OCI-LY3 (cell line): Measurements from ENCODE around the gene HOXA3.

Experiments
- H2AFZ ChIP-seq: fragments of 200-600, 300-600 bp; shearing (Covaris generic); 2 replicates; pipeline ENCODE4 v1.6.0; 2014; ENCODE audit warnings: antibody characterized with exemption, low read depth, low read length
- H3K27ac ChIP-seq: fragments of 200-600, 300-600 bp; sonication (generic); 2 replicates; pipeline ENCODE4 v1.5.1; 2014; ENCODE audit warnings: mild to moderate bottlenecking, low read length, moderate library complexity, mixed read lengths
- H3K27me3 ChIP-seq: fragments of 200-600, 300-600 bp; sonication (generic); 2 replicates; pipeline ENCODE4 v1.6.1; 2014; ENCODE audit warnings: low read depth, low read length, mixed read lengths
- H3K36me3 ChIP-seq: fragments of 200-600, 300-600 bp; sonication (generic); replicated peaks from 2 replicates; pipeline ENCODE3; 2014; ENCODE audit warnings: low read depth, low read length, mixed read lengths
- H3K4me1 ChIP-seq: fragments of 300-600, 200-600 bp; sonication (generic); 2 replicates; pipeline ENCODE4 v1.6.1; 2014; ENCODE audit warnings: low read length, mixed read lengths
- H3K4me2 ChIP-seq: fragments of 200-600, 300-600 bp; sonication (generic); 2 replicates; pipeline ENCODE4 v1.6.1; 2014; ENCODE audit warnings: low read length, mixed read lengths
- H3K4me3 ChIP-seq: fragments of 300-600, 200-600 bp; sonication (generic); 2 replicates; pipeline ENCODE4 v1.5.1; 2014; ENCODE audit warnings: antibody characterized with exemption, mild to moderate bottlenecking, low read length, moderate library complexity
- H3K79me2 ChIP-seq: fragments of 300-600, 200-600 bp; shearing (Covaris generic); 2 replicates; pipeline ENCODE4 v1.6.1; 2014; ENCODE audit warnings: mild to moderate bottlenecking, low read length, mixed read lengths
- H3K9ac ChIP-seq: fragments of 300-600, 200-600 bp; shearing (Covaris generic); 2 replicates; pipeline ENCODE4 v1.6.0; 2014; ENCODE audit warnings: mild to moderate bottlenecking, low read length, moderate library complexity
- H3K9me3 ChIP-seq: fragments of 200-600, 300-600 bp; shearing (Covaris generic); 2 replicates; pipeline ENCODE4 v1.6.1; 2014; ENCODE audit warnings: low read length, mixed read lengths; ENCODE audit not compliant: insufficient read depth
- H4K20me1 ChIP-seq: fragments of 200-600, 300-600 bp; sonication (generic); 2 replicates; pipeline ENCODE4 v1.6.1; 2016; ENCODE audit warnings: low read length, mixed read lengths; ENCODE audit not compliant: insufficient read depth
- EZH2phosphoT487 ChIP-seq: fragments of 200-600 bp; shearing (Covaris generic); IDR thresholded peaks from 2 replicates; pipeline ENCODE4 v1.6.1; 2018; ENCODE audit warnings: antibody characterized with exemption, mixed run types, low read depth
- TF ChIP-seq, protein P1 (sequence below): fragments of 200-600, 300-600 bp; sonication (generic); IDR thresholded peaks from 2 replicates; pipeline ENCODE4 v1.5.1; 2014; ENCODE audit warnings: antibody characterized with exemption, low read length, low read depth

Gene HOXA3

DNA sequence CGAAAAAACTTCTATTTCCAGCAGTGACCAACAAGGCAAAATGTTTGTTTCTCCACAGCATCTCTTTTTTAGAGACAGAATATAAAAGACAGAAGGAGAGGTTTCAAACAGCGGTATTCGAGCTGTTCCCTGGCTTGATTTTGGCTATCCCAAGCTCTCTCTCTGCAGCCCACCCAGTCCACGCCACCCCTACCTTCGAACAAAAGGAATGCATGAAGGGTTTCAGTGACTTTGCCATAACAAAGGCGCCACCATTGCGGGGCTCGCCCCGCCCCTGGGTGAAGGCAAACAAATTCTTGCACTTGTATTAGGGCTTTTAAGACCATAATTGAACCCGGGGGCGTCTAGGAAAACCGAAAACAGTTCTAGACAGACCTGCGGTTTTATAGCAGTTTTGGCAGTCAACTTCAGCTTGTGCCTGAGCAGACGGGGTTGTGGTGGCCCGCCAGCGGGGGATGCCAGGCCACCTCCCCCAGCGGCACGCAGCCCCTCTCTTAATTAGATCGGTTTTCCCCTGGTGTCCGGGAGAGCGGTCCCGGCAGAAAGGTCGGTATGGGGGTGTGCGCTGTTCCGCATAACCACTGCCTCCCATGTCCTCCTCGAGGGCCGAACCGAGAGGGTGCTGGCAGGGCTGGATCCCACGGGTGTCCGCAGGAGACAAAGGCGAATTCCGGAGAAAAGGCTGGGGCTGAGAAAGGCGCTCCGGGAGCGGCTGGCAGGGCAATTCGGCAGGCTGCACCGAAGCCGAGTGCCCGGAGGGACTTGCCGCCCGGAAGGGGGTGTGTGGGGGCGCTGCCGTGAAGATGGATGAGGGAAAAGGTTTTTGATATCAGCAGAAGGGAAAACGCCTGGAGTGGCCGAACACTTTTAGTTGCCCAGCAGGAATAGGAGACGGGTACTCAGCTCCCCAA lies 35.3 kb upstream of the HOXA3 start:
- Histone ChIP-seq H3K4me1 (no peaks in the 10 kb centered on the region), H3K27ac (no peak overlapping the region), H3K9me3 (no peaks in the 10 kb centered on the region), H3K4me2 (no peak overlapping the region), H2AFZ (no peak overlapping the region), H3K9ac (no peak overlapping the region), H4K20me1 (no peaks in the 10 kb centered on the region), H3K79me2 (no peaks in the 10 kb centered on the region), H3K4me3 (no peak overlapping the region), H3K27me3 (no peaks in the 10 kb centered on the region), H3K36me3 (no peaks in the 10 kb centered on the region)
- TF ChIP-seq, protein P1, sequence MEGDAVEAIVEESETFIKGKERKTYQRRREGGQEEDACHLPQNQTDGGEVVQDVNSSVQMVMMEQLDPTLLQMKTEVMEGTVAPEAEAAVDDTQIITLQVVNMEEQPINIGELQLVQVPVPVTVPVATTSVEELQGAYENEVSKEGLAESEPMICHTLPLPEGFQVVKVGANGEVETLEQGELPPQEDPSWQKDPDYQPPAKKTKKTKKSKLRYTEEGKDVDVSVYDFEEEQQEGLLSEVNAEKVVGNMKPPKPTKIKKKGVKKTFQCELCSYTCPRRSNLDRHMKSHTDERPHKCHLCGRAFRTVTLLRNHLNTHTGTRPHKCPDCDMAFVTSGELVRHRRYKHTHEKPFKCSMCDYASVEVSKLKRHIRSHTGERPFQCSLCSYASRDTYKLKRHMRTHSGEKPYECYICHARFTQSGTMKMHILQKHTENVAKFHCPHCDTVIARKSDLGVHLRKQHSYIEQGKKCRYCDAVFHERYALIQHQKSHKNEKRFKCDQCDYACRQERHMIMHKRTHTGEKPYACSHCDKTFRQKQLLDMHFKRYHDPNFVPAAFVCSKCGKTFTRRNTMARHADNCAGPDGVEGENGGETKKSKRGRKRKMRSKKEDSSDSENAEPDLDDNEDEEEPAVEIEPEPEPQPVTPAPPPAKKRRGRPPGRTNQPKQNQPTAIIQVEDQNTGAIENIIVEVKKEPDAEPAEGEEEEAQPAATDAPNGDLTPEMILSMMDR: no peak
- no peak for TF ChIP-seq EZH2phosphoT487

DNA sequence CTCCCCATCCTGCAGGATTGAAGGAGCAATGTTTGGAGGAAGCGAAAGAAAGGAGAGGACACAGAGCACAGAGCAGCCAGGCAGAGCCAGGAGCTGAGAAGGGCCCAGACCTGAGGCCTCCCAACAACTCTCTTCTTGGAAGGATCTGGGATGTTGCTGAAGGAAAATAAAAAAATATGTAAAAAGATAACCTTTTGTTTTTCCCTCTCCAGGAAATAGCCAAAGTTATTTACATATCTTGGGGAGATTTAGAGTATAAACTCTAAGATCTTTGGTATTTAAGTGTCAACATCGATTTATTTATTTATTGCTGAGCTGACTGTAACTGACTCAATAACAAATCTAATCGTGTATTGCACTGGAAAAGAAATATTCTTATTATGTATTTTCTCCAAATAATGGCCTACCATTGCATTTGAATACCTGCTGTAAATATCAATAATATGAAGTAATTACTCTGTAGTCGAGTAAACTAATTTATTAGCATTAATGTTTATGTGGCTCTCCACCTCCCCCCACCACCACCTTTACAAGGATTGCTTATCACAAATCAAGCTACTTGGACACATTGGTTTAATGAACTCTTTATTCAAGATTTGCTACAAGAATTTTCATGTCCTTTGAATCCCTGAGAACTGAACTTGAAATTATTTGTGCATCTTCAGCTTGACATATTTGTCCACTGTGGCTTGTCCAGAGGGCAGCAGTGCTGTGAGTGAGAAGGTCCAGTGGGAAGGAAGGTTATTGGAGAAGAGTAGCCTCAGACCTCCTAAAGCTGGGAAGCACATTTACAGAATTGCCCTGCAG lies 34.5 kb upstream of the HOXA3 start:
- TF ChIP-seq, protein P1: no peak
- TF ChIP-seq EZH2phosphoT487: no peak
- H3K4me2 ChIP-seq: no peak overlapping the region
- H3K27me3 ChIP-seq: no peaks in the 10 kb centered on the region
- no peak overlapping the region for H2AFZ ChIP-seq
- H3K79me2 ChIP-seq: no peaks in the 10 kb centered on the region
- H3K4me1 ChIP-seq: no peaks in the 10 kb centered on the region
- no peak overlapping the region for H3K4me3 ChIP-seq
- H3K9ac ChIP-seq: no peak overlapping the region
- H3K9me3 ChIP-seq: no peaks in the 10 kb centered on the region
- H3K27ac ChIP-seq: no peak overlapping the region
- no peaks in the 10 kb centered on the region for H4K20me1 ChIP-seq
- H3K36me3 ChIP-seq: no peaks in the 10 kb centered on the region

DNA sequence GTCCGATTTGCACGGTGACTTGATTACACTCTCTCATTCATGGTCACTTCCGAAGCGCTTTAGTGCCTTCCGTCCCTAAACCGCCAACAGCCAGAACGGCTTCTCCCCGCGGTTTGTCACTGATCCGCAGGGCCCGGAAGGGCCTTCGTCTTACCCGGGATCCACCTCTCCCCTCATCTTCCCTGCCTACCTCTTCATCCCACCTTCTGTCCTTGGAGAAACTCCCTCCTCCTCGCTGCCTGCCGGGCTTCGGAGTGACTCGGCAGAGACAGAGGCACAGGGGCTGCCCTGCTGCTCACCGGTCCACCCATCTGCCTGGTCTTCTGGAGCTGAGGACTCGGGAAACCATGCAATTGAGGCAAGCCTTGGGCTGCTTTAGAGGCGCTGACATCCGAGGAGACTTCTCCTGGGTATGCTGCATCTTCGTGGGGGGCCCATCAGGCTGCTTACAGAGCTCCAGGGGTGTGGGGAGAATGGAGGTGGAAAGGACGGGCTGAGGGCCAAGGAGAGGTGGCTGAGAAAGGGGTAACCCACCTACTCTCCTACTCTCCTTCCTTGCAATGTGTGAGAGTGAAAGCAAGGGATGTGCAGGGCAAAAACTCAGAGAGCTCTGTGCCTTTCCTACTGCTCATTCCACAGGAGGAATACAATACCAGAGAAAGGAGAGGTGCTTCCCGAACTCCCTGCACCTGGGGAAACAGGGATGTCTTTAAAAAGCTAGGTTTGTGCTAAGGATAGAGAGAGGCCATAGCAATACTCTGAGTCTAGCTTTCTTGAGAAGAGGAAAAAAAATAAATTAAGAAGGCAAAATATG lies 33.7 kb upstream of the HOXA3 start:
- Histone ChIP-seq H3K9me3 (no peaks in the 10 kb centered on the region), H3K27ac (no peak overlapping the region), H3K36me3 (no peaks in the 10 kb centered on the region), H2AFZ (no peak overlapping the region), H3K4me1 (no peaks in the 10 kb centered on the region), H3K4me2 (no peak overlapping the region), H3K27me3 (no peaks in the 10 kb centered on the region), H4K20me1 (no peaks in the 10 kb centered on the region), H3K9ac (no peak overlapping the region), H3K79me2 (no peaks in the 10 kb centered on the region), H3K4me3 (no peak overlapping the region)
- TF ChIP-seq EZH2phosphoT487: no peak
- TF ChIP-seq, protein P1: no peak
